Astrocyte (in vitro differentiated cells and primary cell): ENCODE results near the gene HLCS. TPM values are rescaled to one million over a fixed set of nuclear protein-coding genes. Genes with fewer than 3 reads are reported as not detected.

Experiments
- DNase-seq: peaks from one replicate; pipeline ENCODE4 v3.0.0-alpha.2; 2010; ENCODE audit warnings: low read depth
- FAIRE-seq: peaks from 2 replicates; lab custom pipeline; 2011; peaks lifted over from hg19 to GRCh38; lab: Jason Lieb, UNC
- H2AFZ ChIP-seq: 2 replicates; pipeline ENCODE4 v1.6.0; 2012; ENCODE audit warnings: low read depth, low read length, inconsistent platforms
- H3K27ac ChIP-seq: 2 replicates; pipeline ENCODE4 v1.5.1; 2011; ENCODE audit warnings: low read depth, low read length, inconsistent platforms
- H3K27me3 ChIP-seq: 2 replicates; pipeline ENCODE4 v1.6.0; 2011; ENCODE audit warnings: low read length, inconsistent platforms; ENCODE audit not compliant: insufficient read depth
- H3K36me3 ChIP-seq: 2 replicates; pipeline ENCODE4 v1.5.1; 2011; ENCODE audit warnings: low read length, inconsistent platforms; ENCODE audit not compliant: insufficient read depth
- H3K4me1 ChIP-seq: 2 replicates; pipeline ENCODE4 v1.5.1; 2011; ENCODE audit warnings: low read length, inconsistent platforms; ENCODE audit not compliant: insufficient read depth
- H3K4me2 ChIP-seq: 2 replicates; pipeline ENCODE4 v1.6.0; 2012; ENCODE audit warnings: low read length, inconsistent platforms
- H3K4me3 ChIP-seq: 2 replicates; pipeline ENCODE4 v1.5.1; 2011; ENCODE audit warnings: low read depth, mild to moderate bottlenecking, low read length, inconsistent platforms; ENCODE audit not compliant: insufficient read depth
- H3K79me2 ChIP-seq: 2 replicates; pipeline ENCODE4 v1.6.0; 2012; ENCODE audit warnings: mild to moderate bottlenecking, low read length, inconsistent platforms; ENCODE audit not compliant: insufficient read depth
- H3K9ac ChIP-seq: 2 replicates; pipeline ENCODE4 v1.6.0; 2012; ENCODE audit warnings: mild to moderate bottlenecking, low read length, inconsistent platforms
- H3K9me3 ChIP-seq: 2 replicates; pipeline ENCODE4 v1.5.1; 2012; ENCODE audit warnings: low read depth, mild to moderate bottlenecking, low read length, inconsistent platforms; ENCODE audit not compliant: insufficient read depth
- H4K20me1 ChIP-seq: 2 replicates; pipeline ENCODE4 v1.6.0; 2012; ENCODE audit warnings: low read length, inconsistent platforms; ENCODE audit not compliant: insufficient read depth
- H3K27ac Mint-ChIP-seq: one replicate; pipeline ENCODE4 v1.8.0; 2021; ENCODE audit warnings: mild to moderate bottlenecking, mixed read lengths; ENCODE audit not compliant: unreplicated experiment
- H3K27me3 Mint-ChIP-seq: one replicate; pipeline ENCODE4 v1.8.0; 2021; ENCODE audit warnings: low read depth, mixed read lengths; ENCODE audit not compliant: unreplicated experiment
- H3K36me3 Mint-ChIP-seq: one replicate; pipeline ENCODE4 v1.8.0; 2021; ENCODE audit warnings: low read depth, mixed read lengths; ENCODE audit not compliant: unreplicated experiment
- H3K4me1 Mint-ChIP-seq: one replicate; pipeline ENCODE4 v1.8.0; 2021; ENCODE audit warnings: low read depth, mixed read lengths; ENCODE audit not compliant: unreplicated experiment
- H3K4me3 Mint-ChIP-seq: one replicate; pipeline ENCODE4 v1.8.0; 2021; ENCODE audit warnings: mild to moderate bottlenecking, moderate library complexity, mixed read lengths; ENCODE audit not compliant: unreplicated experiment
- H3K9me3 Mint-ChIP-seq: one replicate; pipeline ENCODE4 v1.8.0; 2021; ENCODE audit warnings: mild to moderate bottlenecking, mixed read lengths; ENCODE audit not compliant: unreplicated experiment
- CTCF ChIP-seq: IDR thresholded peaks from 2 replicates; pipeline ENCODE4 v1.5.1; 2011; ENCODE audit warnings: low read depth, mild to moderate bottlenecking, inconsistent platforms, low read length, moderate library complexity; ENCODE audit not compliant: insufficient read depth
- EZH2 ChIP-seq: IDR thresholded peaks from 2 replicates; pipeline ENCODE4 v1.6.1; 2012; ENCODE audit warnings: mild to moderate bottlenecking, low read length, inconsistent platforms; ENCODE audit not compliant: insufficient read depth
- total RNA-seq: library from RNA; stranded (reverse); gene quantifications from 2 replicates; pipeline ENCODE4 v1.2.1, GENCODE V29; 2021

The HLCS gene
- total RNA-seq, 1 donor from 2014 or later, result 20.9 TPM

GRCh38 chr21:36908260-36908908, 58.1 kb downstream of the HLCS start:
- H3K36me3 ChIP-seq, result no peaks in the 10 kb centered on the region
- H3K4me3 ChIP-seq, result no peak overlapping the region
- H3K4me3 Mint-ChIP-seq, result no peak overlapping the region
- no peak overlapping the region for H3K27ac Mint-ChIP-seq
- FAIRE-seq, result no peak
- TF ChIP-seq CTCF (no peak), EZH2 (no peak)
- peak overlapping the region; percentile 99 for H3K27ac ChIP-seq
- H2AFZ ChIP-seq, result no peak overlapping the region
- H4K20me1 ChIP-seq, result no peaks in the 10 kb centered on the region
- peaks cover 8% of the 10 kb centered on the region for H3K79me2 ChIP-seq
- H3K4me2 ChIP-seq, result no peak overlapping the region
- peaks cover 2% of the 10 kb centered on the region for H3K36me3 Mint-ChIP-seq
- H3K9me3 ChIP-seq, result no peaks in the 10 kb centered on the region
- no peaks in the 10 kb centered on the region for H3K9me3 Mint-ChIP-seq
- peak overlapping the region; percentile 85 for H3K9ac ChIP-seq
- peaks cover 22% of the 10 kb centered on the region for H3K4me1 ChIP-seq
- peaks cover 5% of the 10 kb centered on the region for H3K4me1 Mint-ChIP-seq
- no peaks in the 10 kb centered on the region for H3K27me3 Mint-ChIP-seq
- no peaks in the 10 kb centered on the region for H3K27me3 ChIP-seq
- DNase-seq, result peak; percentile 31

- DNase-seq, result no peak
- Histone ChIP-seq H3K79me2 (peaks cover 3% of the 10 kb centered on the region), H4K20me1 (no peaks in the 10 kb centered on the region), H3K4me1 (peaks cover 11% of the 10 kb centered on the region), H3K27ac (no peak overlapping the region), H2AFZ (no peak overlapping the region), H3K4me3 (no peak overlapping the region), H3K4me2 (no peak overlapping the region), H3K9ac (no peak overlapping the region), H3K27me3 (no peaks in the 10 kb centered on the region), H3K36me3 (no peaks in the 10 kb centered on the region), H3K9me3 (no peaks in the 10 kb centered on the region)
- no peak overlapping the region for H3K27ac Mint-ChIP-seq
- no peak for TF ChIP-seq CTCF
- no peak for TF ChIP-seq EZH2
- peaks cover 7% of the 10 kb centered on the region for H3K4me1 Mint-ChIP-seq
- no peaks in the 10 kb centered on the region for H3K27me3 Mint-ChIP-seq
- H3K9me3 Mint-ChIP-seq, result no peaks in the 10 kb centered on the region
- no peak for FAIRE-seq
- H3K36me3 Mint-ChIP-seq, result peaks cover 10% of the 10 kb centered on the region
- no peak overlapping the region for H3K4me3 Mint-ChIP-seq
These were observed 62.3 kb downstream of the HLCS start for GRCh38 chr21:36904093-36904666.

GRCh38 chr21:36902793-36903192, 63.7 kb downstream of the HLCS start:
- no peaks in the 10 kb centered on the region for H3K36me3 ChIP-seq
- FAIRE-seq, result no peak

More at GRCh38 chr21:36902793-36903192, 63.7 kb downstream of the HLCS start:
- H3K9ac ChIP-seq, result peak overlapping the region; percentile 15
- Mint-ChIP-seq H3K9me3 (no peaks in the 10 kb centered on the region), H3K27ac (no peak overlapping the region), H3K36me3 (peaks cover 12% of the 10 kb centered on the region), H3K4me3 (no peak overlapping the region), H3K27me3 (no peaks in the 10 kb centered on the region), H3K4me1 (peaks cover 7% of the 10 kb centered on the region)
- H2AFZ ChIP-seq, result no peak overlapping the region
- H4K20me1 ChIP-seq, result no peaks in the 10 kb centered on the region
- peak; percentile 53 for DNase-seq
- TF ChIP-seq CTCF, result no peak
- no peak for TF ChIP-seq EZH2
- H3K9me3 ChIP-seq, result no peaks in the 10 kb centered on the region
- peaks cover 7% of the 10 kb centered on the region for H3K4me1 ChIP-seq
- no peak overlapping the region for H3K27ac ChIP-seq
- no peak overlapping the region for H3K4me3 ChIP-seq
- H3K27me3 ChIP-seq, result no peaks in the 10 kb centered on the region
- peaks cover 3% of the 10 kb centered on the region for H3K79me2 ChIP-seq
- peak overlapping the region; percentile 23 for H3K4me2 ChIP-seq
